ENCODE measurements around the gene TRIM22. TPM values are rescaled to one million over a fixed set of nuclear protein-coding genes. Genes with fewer than 3 reads are reported as not detected.

TRIM22 gene, protein sequence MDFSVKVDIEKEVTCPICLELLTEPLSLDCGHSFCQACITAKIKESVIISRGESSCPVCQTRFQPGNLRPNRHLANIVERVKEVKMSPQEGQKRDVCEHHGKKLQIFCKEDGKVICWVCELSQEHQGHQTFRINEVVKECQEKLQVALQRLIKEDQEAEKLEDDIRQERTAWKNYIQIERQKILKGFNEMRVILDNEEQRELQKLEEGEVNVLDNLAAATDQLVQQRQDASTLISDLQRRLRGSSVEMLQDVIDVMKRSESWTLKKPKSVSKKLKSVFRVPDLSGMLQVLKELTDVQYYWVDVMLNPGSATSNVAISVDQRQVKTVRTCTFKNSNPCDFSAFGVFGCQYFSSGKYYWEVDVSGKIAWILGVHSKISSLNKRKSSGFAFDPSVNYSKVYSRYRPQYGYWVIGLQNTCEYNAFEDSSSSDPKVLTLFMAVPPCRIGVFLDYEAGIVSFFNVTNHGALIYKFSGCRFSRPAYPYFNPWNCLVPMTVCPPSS
- 10 to 100 TPM; 35.9 to 96.8 (median 64.8) TPM for total RNA-seq

DNA sequence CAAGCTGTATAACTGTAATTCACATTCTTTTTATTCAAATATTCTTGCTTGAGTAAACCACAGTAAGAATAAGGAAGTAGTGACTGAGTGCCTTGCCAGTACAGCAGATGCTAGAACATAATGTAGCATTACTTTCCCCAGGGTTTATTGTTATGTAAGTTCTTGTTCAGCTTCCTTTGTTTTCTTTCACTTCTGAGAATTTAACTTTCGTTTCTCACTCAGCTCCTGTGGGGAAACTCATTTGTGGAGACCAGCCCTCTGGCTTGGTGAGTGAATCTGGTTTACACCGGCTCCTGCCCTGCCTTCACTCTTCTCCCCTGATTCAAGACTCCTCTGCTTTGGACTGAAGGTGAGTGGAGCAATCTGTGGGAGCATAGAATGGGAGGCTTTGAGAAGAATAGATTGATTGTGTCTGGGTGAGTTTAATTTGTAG is at the start of gene TRIM22:
TSS of gene TRIM22 (plus strand) at position 240 of the 433 bp plus-strand sequence. CDS start 6,443 bp downstream, outside the sequence.
- TF ChIP-seq, protein P1, sequence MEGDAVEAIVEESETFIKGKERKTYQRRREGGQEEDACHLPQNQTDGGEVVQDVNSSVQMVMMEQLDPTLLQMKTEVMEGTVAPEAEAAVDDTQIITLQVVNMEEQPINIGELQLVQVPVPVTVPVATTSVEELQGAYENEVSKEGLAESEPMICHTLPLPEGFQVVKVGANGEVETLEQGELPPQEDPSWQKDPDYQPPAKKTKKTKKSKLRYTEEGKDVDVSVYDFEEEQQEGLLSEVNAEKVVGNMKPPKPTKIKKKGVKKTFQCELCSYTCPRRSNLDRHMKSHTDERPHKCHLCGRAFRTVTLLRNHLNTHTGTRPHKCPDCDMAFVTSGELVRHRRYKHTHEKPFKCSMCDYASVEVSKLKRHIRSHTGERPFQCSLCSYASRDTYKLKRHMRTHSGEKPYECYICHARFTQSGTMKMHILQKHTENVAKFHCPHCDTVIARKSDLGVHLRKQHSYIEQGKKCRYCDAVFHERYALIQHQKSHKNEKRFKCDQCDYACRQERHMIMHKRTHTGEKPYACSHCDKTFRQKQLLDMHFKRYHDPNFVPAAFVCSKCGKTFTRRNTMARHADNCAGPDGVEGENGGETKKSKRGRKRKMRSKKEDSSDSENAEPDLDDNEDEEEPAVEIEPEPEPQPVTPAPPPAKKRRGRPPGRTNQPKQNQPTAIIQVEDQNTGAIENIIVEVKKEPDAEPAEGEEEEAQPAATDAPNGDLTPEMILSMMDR (IDR thresholded peaks at IDR 0.05; ENCODE audit: low read depth) = no peak

DNA sequence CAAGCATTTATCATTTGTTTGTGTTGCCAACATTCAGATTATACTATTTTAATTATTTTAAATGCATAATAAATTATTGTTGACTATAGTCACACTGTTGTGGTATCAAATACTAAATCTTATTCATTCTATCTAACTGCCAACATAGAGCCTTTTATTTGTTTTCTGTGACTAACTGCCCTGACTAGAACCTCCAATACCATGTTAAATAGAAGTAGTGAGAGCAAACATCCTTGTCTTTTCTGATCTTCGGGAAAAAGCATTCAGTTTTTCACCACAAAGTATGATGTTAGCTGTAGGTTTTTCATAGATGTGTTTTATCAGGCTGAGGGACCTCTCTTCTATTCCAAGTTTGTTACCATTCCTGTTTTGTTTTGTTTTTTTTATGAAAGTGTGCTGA is 49.6 kb upstream of the TRIM22 start:
- TF ChIP-seq, protein P1 (IDR thresholded peaks at IDR 0.05; ENCODE audit: low read depth) = no peak

DNA sequence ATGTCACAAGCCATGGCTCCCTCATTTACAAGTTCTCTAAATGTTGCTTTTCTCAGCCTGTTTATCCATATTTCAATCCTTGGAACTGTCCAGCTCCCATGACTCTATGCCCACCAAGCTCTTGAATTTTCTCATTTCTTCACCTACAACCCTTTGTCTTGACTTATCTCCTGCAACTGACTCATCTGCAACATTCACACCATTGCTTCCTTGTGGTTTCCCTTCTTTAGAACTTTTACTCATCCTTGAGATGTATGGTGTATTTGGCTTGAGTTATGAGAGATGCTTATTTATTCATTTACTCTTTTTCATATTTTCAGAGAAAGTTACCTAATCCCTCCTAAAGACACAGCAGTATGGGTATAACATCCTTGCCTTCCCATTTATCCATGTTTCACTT is 46.0 kb upstream of the TRIM22 start:
- TF ChIP-seq, protein P1 (IDR thresholded peaks at IDR 0.05; ENCODE audit: low read depth) = no peak

DNA sequence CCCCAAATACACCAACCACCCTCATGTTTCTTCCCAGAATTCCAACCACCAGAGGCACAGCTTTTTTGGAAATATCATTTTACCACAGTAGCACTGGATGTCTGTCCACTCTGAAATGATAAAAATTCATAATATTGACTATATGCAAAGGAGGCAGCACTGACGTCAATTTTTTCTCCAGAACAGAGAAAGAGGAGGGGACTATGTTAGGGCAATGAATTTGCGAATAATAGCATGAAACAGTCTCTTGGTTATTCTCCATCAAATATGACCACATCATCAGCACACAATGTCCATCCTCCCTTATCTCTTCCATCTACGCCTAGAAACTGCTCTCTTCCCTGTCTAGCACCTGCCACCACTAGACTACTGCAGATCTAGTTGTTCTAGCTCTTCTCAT is 43.5 kb upstream of the TRIM22 start:
- TF ChIP-seq, protein P1 (IDR thresholded peaks at IDR 0.05; ENCODE audit: low read depth) = no peak

DNA sequence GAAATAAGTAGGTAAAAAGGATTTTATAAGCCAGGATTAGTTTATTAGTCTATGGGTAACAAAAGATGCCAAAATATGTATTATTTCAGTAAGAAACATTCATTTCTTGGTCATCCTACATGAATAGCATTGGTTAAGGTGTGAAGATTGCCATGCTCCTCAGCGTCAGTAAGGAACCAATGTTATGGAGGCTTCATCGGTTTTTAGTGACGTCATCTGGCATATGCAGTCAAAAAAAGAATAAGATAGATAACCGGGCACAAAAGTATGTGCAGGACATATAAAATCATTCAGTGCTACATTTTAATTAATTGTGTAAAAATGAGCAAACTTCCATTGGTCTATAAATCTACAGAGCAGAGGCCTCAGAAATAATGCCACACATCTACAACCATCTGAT is 34.1 kb upstream of the TRIM22 start:
- TF ChIP-seq, protein P1 (IDR thresholded peaks at IDR 0.05; ENCODE audit: low read depth) = no peak

DNA sequence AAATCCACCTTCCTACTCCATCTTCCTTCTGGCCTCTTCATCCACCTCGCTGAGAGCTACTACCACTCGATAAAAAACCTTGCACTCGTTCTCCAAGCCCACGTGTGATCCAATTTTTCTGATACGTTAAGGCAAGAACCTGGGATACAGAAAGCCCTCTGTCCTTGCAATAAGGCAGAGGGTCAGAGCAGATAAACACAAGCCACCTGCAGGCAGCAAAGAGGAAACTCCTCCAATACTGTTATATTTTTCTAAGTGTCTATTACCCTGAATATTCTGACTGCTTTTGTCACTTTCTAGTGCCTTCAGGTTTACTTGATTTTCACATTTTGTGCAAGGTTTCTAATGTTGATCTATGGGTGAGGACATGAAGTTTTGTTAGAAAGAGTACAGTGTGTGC is 31.3 kb upstream of the TRIM22 start:
- TF ChIP-seq, protein P1 (IDR thresholded peaks at IDR 0.05; ENCODE audit: low read depth) = no peak

DNA sequence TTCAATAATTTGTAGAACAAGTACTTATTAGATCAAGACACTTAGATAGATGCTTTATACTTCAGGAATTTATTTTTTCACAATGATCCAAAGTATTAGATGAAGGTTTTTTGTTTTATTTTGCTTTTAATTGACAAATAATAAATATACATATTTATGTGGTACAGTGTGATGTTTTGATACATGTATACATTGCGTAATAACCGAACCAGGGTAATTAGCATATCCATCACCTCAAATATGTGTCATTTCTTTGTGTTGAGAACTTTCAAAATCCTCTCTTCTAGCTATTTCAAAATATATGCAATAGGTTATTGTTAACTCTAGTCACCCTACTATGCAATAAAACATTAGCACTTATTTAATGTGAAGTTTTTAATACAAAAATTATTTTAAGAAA is 26.1 kb upstream of the TRIM22 start:
- TF ChIP-seq, protein P1 (IDR thresholded peaks at IDR 0.05; ENCODE audit: low read depth) = no peak

Data from subcutaneous adipose tissue (tissue), 4 donors.